HG02642 (cell line): ENCODE measurements around the gene SEM1.
A peak's percentile ranks its signal among the peaks of the same experiment; 100 is the strongest.
"Not testable (repeated sequence)": the region's sequence is repeated elsewhere in the genome, so short reads cannot be mapped to it uniquely, and the experiment has no call there.

Experiments used
- ATAC-seq: cut with Tn5 transposase; IDR thresholded peaks from one replicate; pipeline ENCODE4 v1.9.1; 2021; ENCODE audit warnings: mild to moderate bottlenecking; ENCODE audit not compliant: unreplicated experiment, poor library complexity

Gene SEM1

GRCh38 chr7:96665689-96666088 lies 44.0 kb downstream of the SEM1 start:
- ATAC-seq = no peak

- no peak for ATAC-seq
Measured at GRCh38 chr7:96664793-96665192, 44.9 kb downstream of the SEM1 start.

GRCh38 chr7:96663871-96664445 lies 45.7 kb downstream of the SEM1 start:
- ATAC-seq = no peak

GRCh38 chr7:96663457-96663856 lies 46.2 kb downstream of the SEM1 start:
- peak; percentile 88 for ATAC-seq

- ATAC-seq = not testable (repeated sequence)
Measured at GRCh38 chr7:96662151-96662550, 47.5 kb downstream of the SEM1 start.

GRCh38 chr7:96658022-96658412 lies 51.6 kb downstream of the SEM1 start:
- no peak for ATAC-seq

- ATAC-seq = no peak
Measured at GRCh38 chr7:96657347-96658021, 52.2 kb downstream of the SEM1 start.

- ATAC-seq = no peak
Measured at GRCh38 chr7:96655956-96656355, 53.7 kb downstream of the SEM1 start.

- no peak for ATAC-seq
Measured at GRCh38 chr7:96654630-96655188, 54.9 kb downstream of the SEM1 start.

- no peak for ATAC-seq
Measured at GRCh38 chr7:96649981-96650380, 59.7 kb downstream of the SEM1 start.

- ATAC-seq = no peak
Measured at GRCh38 chr7:96648784-96649183, 60.9 kb downstream of the SEM1 start.

- no peak for ATAC-seq
Measured at GRCh38 chr7:96647733-96648132, 61.9 kb downstream of the SEM1 start.

- ATAC-seq = no peak
Measured at GRCh38 chr7:96645084-96645483, 64.6 kb downstream of the SEM1 start.

GRCh38 chr7:96643436-96643835 lies 66.2 kb downstream of the SEM1 start:
- not testable (repeated sequence) for ATAC-seq

GRCh38 chr7:96640054-96640453 lies 69.6 kb downstream of the SEM1 start:
- no peak for ATAC-seq
